ENCODE results near the gene E2F8. TPM values are rescaled to one million over a fixed set of nuclear protein-coding genes. Genes with fewer than 3 reads are reported as not detected.

The E2F8 gene
- total RNA-seq, 1 experiment from 2014 or later, result 11.3 TPM

- peaks cover 12 to 14% of the 10 kb centered on the region in 2 experiments for H3K4me1 Mint-ChIP-seq
- H3K4me3 Mint-ChIP-seq, result no peak overlapping the region
- H3K27ac Mint-ChIP-seq, result no peak overlapping the region
- H3K27ac ChIP-seq (ENCODE audit: insufficient read length, low read depth, low read length), result no peak overlapping the region
- no peak overlapping the region for H3K9ac ChIP-seq (ENCODE audit: extremely low read depth, insufficient read length, low read length)
- no peaks in the 10 kb centered on the region for H4K20me1 ChIP-seq (ENCODE audit: control insufficient read depth, insufficient read depth, insufficient read length)
- H3K4me1 ChIP-seq (ENCODE audit: insufficient read depth, low read length), result no peaks in the 10 kb centered on the region
- no peaks in the 10 kb centered on the region for H3K9me3 Mint-ChIP-seq
- no peak overlapping the region for H2BK20ac ChIP-seq (ENCODE audit: low read depth, low read length, poor library complexity, severe bottlenecking)
- no peak overlapping the region for H4K91ac ChIP-seq (ENCODE audit: insufficient read length, low read depth, low read length)
- H2BK15ac ChIP-seq (ENCODE audit: low read depth, low read length), result no peak overlapping the region
- H3K18ac ChIP-seq (ENCODE audit: insufficient read length, low read depth, low read length), result no peak overlapping the region
- H3K23ac ChIP-seq (ENCODE audit: insufficient read length, low read depth, low read length), result no peak overlapping the region
- TF ChIP-seq, protein P1, sequence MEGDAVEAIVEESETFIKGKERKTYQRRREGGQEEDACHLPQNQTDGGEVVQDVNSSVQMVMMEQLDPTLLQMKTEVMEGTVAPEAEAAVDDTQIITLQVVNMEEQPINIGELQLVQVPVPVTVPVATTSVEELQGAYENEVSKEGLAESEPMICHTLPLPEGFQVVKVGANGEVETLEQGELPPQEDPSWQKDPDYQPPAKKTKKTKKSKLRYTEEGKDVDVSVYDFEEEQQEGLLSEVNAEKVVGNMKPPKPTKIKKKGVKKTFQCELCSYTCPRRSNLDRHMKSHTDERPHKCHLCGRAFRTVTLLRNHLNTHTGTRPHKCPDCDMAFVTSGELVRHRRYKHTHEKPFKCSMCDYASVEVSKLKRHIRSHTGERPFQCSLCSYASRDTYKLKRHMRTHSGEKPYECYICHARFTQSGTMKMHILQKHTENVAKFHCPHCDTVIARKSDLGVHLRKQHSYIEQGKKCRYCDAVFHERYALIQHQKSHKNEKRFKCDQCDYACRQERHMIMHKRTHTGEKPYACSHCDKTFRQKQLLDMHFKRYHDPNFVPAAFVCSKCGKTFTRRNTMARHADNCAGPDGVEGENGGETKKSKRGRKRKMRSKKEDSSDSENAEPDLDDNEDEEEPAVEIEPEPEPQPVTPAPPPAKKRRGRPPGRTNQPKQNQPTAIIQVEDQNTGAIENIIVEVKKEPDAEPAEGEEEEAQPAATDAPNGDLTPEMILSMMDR (conservative IDR thresholded peaks at IDR 0.05), result no peak
- no peak overlapping the region for H3K4me2 ChIP-seq (ENCODE audit: insufficient read depth, insufficient read length, low read length)
- no peak overlapping the region for H2AK5ac ChIP-seq (ENCODE audit: insufficient read length, low read length)
- H3K9me3 ChIP-seq (ENCODE audit: control insufficient read depth, low read depth, low read length), result no peaks in the 10 kb centered on the region
- no peak overlapping the region for H4K5ac ChIP-seq (ENCODE audit: insufficient read length, low read depth, low read length)
- no peaks in the 10 kb centered on the region for H3K27me3 ChIP-seq (ENCODE audit: insufficient read depth, low read length)
- H2BK5ac ChIP-seq (ENCODE audit: insufficient read length, low read length), result no peak overlapping the region
- no peaks in the 10 kb centered on the region for H3K36me3 Mint-ChIP-seq (ENCODE audit: insufficient read depth in 1 of 3, low read depth in 3 of 3)
- no CpG with 5 or more reads among the region's 3 CpGs for WGBS (ENCODE audit: extremely low coverage, insufficient read length, low lambda C conversion rate)
- H3K27me3 Mint-ChIP-seq (ENCODE audit: low read depth), result peaks cover 3% of the 10 kb centered on the region
- H4K8ac ChIP-seq (replicated peaks; ENCODE audit: insufficient read length, low read depth, low read length), result no peak overlapping the region
- no peak overlapping the region for H2BK12ac ChIP-seq (ENCODE audit: insufficient read length, low read depth, low read length)
- H3K56ac ChIP-seq (ENCODE audit: insufficient read length, low read depth, low read length), result no peak overlapping the region
- H2BK120ac ChIP-seq (ENCODE audit: low read depth, low read length, poor library complexity, severe bottlenecking), result no peak overlapping the region
- no peak overlapping the region for H2AFZ ChIP-seq (ENCODE audit: low read length)
- no peaks in the 10 kb centered on the region for H3K79me2 ChIP-seq (ENCODE audit: insufficient read depth, low read length)
- no peak overlapping the region for H3K4ac ChIP-seq (ENCODE audit: low read depth, low read length)
- no peaks in the 10 kb centered on the region for H3K79me1 ChIP-seq (ENCODE audit: insufficient read depth, low read depth, low read length, poor library complexity, severe bottlenecking)
- no peaks in the 10 kb centered on the region for H3K23me2 ChIP-seq (ENCODE audit: insufficient read length, low read depth, low read length, poor library complexity, severe bottlenecking)
- no peak for DNase-seq
- H3K14ac ChIP-seq (ENCODE audit: insufficient read depth, low read length), result no peak overlapping the region
- H3T11ph ChIP-seq (ENCODE audit: low read length), result no peak overlapping the region
Measured at GRCh38 chr11:19208959-19209546, 31.7 kb downstream of the E2F8 start.
